ENCODE measurements around the gene PDIA6.

DNA sequence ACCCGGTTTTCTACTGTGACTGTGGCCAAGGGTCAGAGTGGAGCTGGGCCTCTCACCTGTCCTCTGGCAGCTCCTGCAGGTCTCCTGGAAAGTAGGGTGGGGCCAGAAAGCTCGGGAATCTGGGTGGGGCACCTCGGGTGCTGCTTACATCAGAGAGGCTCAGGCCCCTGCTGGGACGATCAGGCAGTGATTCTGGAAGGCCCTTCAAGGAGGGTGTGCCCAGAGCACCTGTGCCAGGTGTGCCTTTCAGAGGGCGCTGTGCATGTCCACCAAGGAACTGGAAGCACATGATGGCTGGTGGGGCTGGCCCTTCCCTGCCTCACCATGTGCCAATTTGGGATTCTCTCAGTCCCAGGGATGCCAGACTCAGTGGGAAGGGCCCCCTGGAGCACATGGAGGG is 47.1 kb downstream of the PDIA6 start:
- TF ChIP-seq, protein P1, sequence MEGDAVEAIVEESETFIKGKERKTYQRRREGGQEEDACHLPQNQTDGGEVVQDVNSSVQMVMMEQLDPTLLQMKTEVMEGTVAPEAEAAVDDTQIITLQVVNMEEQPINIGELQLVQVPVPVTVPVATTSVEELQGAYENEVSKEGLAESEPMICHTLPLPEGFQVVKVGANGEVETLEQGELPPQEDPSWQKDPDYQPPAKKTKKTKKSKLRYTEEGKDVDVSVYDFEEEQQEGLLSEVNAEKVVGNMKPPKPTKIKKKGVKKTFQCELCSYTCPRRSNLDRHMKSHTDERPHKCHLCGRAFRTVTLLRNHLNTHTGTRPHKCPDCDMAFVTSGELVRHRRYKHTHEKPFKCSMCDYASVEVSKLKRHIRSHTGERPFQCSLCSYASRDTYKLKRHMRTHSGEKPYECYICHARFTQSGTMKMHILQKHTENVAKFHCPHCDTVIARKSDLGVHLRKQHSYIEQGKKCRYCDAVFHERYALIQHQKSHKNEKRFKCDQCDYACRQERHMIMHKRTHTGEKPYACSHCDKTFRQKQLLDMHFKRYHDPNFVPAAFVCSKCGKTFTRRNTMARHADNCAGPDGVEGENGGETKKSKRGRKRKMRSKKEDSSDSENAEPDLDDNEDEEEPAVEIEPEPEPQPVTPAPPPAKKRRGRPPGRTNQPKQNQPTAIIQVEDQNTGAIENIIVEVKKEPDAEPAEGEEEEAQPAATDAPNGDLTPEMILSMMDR (IDR thresholded peaks at IDR 0.05): no peak
- TF ChIP-seq POLR2A (IDR thresholded peaks at IDR 0.05): no peak

Measured in body of pancreas (tissue), 4 donors.